Measurements from ENCODE around the gene GPR4.
"Not testable (repeated sequence)": the region's sequence is repeated elsewhere in the genome, so short reads cannot be mapped to it uniquely, and the experiment has no call there.

GPR4 gene

DNA sequence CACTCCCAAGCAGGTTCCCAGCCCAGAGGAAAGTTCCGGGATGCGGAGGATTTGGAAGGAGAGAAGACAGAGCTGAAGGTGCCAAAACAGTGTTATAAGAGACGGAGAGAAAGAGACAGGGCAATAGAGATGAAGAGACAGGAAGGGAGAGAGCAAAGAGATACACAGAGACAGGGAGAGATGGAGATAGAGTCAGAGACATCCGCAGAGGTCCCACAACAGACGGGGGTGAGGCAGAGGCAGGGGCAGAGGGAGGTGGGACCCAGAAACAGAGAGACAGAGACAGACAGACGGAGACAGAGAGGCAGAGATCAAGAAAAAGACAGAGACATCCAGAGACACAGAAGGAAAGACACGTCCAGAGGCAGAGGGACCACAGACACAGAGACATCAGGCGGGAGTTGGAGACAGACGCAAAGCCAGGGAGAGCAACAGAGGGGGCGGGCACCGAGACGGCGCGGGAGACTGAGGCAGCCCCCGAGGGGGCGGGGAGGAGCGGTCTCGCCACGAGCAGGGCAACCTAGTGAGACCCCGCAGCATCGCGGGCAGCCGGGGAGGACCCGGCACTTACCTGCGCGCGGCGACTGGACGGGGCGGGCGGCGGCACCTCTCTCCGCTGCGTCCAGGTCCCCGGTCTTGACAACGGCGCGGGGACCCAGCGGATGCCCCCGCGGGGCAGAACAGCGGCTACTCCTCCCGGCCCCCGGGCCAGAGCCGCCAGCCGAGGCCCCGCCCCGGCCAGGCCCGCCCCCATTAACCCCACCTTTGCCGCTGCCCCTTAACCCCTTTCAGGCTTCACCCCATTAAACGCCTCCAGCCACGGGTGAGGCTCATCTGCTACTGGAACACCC, at the start of gene GPR4:
Gene GPR4, minus strand, starts transcription at position 689 of the 851 bp plus-strand sequence. CDS start 10,346 bp downstream, outside the sequence.
- DNase-seq (ENCODE audit: low read depth in 2 of 2): no peak

DNA sequence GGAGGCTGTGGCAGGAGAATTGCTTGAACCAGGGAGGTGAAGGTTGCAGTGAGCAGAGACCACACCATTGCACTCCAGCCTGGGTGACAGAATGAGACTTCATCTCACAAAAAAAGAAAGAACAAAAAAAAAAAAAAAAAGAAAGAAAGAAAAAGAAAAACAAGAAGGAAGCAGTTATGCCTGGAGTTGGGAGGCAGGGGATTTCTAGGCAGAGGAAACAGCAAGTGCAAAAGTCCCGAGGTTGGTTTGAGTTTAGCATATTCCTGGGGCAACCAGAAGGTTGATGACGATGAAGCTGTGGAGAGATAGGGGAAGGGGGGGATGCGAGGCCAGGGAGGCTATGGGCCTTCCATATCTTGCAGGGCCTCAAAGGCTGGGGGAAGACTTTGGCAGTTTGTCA, 48.7 kb upstream of the GPR4 start:
- DNase-seq (ENCODE audit: low read depth in 2 of 2): no peak

DNA sequence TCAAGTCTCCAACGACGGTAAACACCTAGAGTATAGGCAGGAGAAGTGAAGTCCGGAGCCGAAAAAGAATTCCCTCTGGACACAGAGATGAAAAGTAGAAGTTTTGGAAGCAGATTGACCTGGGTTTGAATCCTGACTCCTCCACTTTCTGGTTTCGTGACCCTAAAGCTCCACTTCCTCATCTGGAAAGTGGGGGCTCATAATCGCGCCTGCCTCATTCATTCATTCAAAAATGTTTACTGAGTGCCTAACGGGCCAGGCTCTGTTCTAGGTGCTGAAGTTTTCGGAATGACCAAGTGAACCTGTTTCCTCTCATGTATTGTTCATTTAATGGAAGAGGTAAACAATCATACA, 44.3 kb upstream of the GPR4 start:
- DNase-seq (ENCODE audit: low read depth in 2 of 2): no peak

DNA sequence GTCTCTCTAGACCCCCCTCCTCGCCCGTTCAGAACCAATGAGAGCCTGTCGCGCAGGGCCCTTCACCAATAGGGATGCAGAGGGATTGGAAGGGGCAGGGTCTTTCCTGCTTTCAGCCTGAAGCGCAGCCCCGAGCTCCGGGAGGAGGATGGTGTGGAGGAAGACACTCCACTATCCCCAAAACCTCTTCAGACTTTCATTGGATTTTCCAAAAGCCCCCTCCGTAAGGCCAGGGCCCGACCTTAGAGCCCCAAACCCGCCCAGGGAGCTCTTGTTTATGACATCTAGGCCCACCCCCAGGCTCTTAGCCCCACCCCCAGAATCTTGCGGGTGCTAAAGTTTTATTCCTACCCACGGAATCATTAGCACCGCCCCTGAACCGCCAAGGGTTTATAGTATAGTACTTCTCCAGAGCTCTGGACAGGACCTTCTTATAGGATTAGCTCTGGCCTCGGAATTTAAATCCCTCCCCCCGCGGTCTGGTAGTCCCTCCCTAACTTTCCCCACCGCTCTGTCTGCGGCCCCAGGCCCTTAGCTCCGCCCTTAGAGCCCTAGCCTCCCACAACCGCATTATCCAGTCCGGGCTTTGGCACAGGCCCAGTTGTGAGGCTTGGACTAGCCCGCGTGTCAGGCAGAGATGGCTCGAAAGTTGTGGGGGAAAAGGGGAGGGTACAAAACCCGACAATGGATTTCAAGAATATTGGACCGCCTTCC, 43.8 kb upstream of the GPR4 start:
- peak; percentile 62 to 82 for DNase-seq (ENCODE audit: low read depth in 2 of 2)

DNA sequence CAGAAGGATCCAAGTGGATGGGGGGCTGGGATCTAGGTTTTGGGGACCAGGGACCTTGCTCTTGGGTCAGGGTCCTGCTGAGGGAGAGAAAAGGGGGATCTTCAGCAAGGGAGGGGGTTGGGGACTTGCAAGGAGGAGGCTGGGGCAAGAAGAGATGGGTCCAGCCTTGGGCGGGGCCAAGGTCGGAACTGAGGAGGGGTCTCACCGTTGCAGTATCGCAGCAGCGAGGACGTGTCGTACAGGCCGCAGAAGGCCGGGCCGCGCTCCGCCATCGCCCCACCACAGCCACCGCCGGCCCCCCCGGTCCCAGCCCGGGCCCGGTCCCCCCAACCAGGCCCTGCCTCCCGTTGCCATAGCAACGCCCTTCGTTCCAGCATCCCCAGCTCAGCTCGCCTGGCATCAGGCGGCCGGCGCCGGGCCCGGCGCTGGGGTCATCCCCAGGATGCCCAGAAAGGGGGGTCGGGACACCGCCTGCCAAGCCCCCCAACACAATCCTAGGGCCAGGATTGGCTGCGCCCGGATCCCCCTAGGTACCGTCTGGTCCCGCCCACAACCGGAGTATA, 43.1 kb upstream of the GPR4 start:
- no peak for DNase-seq (ENCODE audit: low read depth in 2 of 2)

DNA sequence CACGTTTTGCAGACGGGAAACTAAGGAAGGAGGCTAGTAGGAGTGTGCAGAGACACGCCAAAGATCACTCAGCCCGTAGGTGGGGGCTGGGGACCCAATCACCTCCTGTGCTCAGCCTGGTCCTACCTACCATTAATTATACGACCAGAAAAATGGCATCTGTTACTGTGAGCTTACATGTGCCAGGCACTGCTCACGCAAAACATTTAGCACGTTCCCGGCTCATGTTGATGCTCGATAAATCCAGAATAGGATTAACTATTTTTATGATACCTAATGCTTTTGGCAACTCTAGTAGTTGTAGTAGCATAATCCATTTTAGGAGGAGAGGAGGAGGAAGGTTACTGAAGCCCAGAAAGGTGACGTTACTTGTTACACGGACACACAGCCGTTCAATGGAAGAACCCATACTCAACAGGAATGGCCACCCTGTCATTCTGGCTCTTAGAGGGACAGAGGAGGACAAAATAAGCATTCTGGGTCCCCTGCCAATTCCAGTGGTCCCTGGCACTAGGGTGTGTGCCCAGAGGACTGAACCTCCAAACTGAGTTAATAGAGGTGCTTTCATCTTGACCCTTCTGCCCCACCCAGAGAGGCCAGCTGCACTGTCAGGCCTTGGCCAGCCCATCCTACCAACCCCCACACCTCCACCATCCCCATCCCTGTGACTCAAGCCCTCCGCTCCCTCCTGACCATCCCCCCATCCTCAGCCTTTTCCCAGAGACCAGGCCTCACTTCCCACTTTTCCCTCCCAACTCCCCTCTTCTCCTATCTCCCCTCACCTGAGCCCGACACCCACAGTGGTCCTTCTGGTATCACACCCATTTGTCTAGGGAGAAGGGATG, 42.1 kb upstream of the GPR4 start:
- DNase-seq (ENCODE audit: low read depth in 2 of 2): no peak

DNA sequence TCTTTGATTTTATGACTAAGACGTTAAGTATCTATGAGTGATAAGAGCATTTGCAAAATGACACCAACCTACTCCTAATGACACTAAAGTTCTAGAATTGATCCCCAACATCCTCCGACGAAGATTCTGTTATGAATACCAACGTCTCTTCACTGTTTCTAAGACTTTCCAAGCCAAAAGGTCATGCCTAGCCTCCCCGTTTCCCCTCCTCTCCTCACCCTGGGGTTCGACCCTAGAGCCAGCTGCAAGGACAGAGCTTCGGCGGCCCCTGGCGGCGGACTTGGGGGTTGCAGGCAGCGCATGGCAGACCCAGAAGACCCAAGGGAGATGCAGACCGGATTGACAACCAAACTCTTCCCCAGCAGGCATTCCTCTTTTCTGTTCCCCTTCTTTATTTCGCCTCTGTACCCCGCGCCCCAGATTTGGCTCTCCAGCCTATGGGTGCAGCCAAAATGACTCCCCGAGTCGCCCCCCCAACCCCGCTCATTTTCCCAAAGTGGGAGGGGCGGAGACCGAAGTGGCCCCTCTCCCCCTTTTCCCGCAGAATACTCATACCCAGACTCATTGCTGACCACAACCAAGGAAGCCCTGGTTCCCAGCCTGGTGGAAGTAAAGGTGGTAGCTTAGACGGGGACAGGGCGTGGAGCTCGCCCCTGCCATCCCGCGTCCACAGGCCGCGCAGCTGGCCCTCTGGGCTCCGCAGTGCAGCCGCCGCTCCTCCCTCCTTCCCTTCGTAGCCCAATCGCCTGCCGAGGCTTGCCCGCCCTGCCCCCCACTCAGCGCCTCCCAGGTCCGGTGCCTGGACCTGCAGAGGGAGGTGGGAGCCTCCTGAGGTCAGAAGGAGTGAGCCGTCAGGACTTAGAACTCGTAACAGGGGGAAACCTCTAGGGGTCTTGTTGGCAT, 41.3 kb upstream of the GPR4 start:
- DNase-seq (ENCODE audit: low read depth in 2 of 2): peak; percentile 90 to 96

DNA sequence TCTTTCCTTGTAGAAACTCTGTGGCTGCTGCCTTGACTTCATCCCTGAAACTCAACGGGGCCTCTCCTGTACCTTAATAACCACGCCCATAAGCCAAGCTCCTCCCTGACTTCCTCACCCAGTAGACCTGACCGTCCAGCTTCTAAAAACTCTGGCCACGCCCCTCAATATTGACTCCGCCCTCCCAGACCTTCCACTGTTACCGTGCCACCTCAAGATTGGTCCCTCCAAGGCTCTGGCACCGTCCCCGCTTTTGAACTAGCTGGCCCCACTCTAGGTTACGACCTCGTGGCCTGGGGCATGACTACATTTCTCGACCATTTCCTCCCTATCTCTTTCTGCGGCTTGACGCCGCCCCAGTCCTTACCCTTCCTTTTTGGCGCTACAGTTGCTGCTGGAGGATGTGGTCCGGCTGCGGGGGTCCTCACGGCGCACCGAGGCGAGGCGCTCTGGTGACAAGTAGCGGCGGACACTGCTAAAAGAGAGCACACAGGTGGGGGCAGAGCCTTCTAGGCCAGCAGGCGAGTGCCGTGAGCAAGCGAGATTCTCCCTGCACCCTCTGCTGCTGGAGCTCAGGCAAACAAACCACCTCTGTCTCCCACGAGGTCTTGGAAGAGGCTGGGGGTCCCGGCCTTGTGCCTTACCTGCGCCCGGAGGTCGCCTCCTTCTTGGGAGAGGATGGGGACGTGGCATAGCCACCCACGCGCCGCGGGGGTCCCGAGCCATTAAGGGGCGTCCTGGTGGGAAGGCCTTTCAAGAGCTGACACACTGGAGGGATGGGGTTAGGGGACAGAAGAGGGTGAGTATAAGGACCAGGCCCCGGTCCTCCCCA, 39.5 kb upstream of the GPR4 start:
- DNase-seq (ENCODE audit: low read depth in 2 of 2): peak; percentile 59 to 96

DNA sequence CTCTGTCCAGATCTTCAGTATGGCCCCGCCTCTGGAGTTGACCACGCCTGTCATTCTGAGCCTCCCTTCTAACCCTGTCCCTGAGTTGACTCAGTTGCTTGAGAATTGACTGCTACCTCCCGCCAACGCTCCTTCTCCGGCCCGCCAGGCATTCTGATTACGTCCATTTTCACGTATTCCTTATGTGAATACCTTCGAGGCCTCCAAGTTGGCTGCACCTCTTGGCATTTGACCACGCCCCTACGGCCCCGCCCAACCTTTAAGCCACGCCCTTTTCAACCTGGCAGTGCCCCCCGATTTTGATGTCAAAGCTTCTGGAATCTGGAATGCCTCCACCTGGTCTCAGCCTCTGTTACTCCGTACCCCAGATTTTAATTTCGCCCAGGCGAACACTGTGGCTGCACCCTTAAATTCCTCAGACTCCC, 38.8 kb upstream of the GPR4 start:
- DNase-seq (ENCODE audit: low read depth in 2 of 2): peak in 1 of 2 experiments; percentile 67

DNA sequence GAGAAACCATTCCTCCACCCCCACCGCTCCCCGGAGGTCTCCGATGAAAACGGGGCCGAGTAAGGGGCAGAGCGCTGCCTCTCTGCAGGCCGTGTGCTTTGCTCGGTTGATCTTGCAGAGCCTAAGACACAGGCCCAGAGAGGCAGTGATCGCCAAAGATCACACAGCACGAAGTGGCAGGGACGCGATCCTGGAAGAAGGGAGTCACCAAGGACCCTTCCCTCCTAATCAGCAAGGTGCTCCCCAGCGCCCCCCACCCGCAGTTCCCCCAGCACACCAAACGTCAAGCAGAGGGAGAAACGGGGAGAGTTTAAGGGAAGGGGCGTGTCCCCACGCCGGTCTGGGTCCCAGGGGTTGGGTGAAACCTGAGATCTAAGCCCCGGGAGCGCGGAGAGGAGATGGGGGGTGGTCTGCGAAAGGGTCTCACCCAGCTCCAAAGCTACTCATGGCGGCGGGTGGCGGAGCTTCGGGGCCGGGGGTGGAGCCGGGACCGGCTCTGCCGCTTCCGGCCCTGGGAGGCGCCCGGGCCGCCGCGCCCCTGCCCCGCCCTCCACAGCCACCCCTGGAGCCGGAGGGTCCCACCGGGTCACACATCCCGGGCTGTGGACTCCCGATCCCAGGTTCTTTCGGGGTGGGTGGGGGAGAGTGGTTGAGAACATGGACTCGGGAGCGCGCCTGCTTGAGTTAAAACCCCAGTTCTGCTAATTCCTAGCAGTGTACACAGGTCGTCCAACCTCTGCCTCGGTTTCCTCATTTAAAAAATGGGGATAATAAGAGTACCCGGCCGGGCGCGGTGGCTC, 37.1 kb upstream of the GPR4 start, which contains the start of gene EML2:
Gene EML2, minus strand, starts transcription at position 468 of the 800 bp plus-strand sequence. Its CDS starts 21 bp downstream, at position 447.
- DNase-seq (ENCODE audit: low read depth in 2 of 2): peak in 1 of 2 experiments; percentile 47

DNA sequence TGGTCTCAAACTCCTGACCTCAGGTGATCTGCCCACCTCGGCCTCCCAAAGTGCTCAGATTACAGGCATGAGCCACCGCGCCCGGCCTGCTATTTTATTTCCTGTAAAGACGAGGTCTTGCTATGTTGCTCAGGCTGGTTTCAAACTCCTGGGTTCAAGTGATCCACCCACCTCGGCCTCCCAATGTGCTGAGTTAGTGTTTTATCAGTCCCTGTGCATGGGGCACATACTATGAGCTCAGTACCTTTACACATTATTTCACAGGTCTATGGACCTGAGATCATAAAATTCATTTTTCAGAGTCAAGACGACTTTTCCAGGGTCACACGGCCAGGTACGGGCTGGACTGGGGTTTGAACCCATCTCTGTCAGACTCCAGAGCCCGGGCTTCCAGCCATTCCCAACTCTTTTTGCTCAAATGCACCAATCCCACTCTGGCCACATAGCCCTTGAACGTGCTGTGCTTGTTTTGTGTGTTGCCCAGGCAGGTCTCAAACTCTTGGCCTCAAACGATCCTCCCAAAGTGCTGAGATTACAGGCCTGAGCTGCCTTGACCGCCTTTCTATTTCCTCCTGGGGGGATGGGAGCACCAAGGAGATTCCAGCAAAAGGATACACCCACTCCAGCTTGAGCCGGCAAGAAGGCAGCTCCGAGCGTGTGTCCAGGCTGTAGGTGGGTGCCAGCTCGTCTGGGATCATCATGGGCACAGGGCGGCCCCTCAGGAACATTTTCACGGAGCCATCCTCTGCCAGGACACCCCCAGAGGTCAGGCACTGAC, 36.1 kb upstream of the GPR4 start:
- no peak for DNase-seq (ENCODE audit: low read depth in 2 of 2)

DNA sequence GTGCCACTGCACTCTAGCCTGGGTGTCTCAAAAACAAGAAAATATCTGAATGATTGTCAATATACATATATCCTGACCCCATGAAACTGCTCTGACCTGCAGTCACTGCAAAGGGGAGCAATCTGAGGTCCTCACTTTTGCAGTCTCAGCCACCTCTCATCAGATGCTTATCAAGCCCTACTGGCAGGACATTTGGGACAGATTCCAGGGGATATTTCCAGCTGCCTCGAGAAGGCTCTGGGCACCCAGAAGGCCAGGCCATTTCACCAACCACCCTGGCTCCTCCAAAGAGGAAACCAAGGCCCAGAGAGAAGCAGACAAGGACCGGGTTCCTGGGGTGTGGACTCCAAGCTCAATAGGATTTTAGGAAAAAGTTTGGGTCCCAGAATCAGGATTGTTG, 34.9 kb upstream of the GPR4 start:
- no peak for DNase-seq (ENCODE audit: low read depth in 2 of 2)

DNA sequence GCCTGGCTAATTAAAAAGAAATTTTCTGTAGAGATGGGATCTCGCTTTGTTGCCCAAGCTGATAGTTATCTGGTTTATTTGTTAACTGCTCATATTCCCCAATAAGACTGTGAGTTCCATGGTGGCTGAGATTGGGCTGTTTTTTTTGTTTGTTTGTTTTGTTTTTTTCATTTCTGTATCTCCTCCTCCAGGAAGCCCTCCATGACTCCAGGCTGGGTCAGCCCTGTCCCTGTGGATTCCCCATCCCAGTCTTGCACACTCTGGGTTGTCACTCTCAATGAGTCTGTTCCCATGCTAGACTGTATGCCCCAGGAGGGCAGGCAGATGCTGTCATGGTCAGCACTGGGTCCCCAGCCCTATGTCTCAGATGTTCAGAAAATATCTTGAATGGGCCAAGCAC, 34.3 kb upstream of the GPR4 start:
- no peak for DNase-seq (ENCODE audit: low read depth in 2 of 2)

DNA sequence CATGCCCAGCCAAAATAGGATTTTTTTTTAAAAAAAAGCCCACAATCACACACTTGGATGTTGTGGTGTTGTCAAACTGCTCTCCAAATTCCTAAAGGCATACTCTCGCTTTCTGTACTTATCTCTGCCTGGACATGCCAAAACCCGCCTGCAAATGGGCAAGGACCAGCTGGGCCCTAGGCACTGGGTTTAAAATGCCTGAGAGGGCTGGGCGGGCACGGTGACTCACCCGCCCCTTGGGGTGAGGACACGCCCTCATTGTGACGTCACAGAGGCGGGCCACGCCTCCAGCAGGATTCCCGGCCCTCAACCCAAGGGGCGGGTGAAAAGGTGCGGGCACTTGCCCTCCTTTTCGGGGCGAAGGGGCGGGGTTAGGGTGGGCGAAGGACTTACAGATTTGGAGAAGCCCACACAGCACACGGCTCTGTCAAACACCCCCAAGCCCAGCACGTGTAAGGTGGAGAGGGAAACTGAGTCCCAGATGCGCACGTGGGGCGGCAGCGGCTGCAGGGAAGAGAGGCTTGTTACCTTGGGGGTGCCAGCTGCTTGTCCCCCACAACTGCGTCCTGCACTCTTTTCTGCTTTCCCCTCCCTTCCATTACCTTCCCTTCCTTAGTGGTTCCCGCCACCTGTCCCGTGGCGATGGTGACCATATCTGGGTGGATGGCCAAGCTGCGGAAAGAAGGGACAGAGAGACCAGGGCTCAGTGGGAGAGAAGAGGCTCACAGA, 30.6 kb upstream of the GPR4 start:
- DNase-seq (ENCODE audit: low read depth in 2 of 2): peak in 1 of 2 experiments; percentile 49

DNA sequence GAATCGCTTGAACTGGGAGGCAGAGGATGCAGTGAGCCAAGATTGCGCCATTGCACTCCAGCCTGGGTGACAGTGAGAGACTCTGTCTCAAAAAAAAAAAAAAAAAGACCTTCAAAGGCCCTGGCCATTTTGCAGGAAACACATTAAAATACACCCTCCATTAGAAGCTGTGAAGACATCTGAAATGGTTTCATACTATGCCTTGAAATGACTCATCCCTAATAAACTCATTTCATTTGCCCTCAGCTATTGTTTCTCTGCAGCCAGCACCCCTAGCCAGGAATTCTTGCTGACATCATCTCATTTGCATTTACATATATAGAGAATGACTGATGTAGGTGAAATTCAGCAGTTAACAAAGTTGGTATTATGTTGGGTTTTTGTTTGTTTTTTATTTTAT, 28.5 kb upstream of the GPR4 start:
- DNase-seq (ENCODE audit: low read depth in 2 of 2): no peak

DNA sequence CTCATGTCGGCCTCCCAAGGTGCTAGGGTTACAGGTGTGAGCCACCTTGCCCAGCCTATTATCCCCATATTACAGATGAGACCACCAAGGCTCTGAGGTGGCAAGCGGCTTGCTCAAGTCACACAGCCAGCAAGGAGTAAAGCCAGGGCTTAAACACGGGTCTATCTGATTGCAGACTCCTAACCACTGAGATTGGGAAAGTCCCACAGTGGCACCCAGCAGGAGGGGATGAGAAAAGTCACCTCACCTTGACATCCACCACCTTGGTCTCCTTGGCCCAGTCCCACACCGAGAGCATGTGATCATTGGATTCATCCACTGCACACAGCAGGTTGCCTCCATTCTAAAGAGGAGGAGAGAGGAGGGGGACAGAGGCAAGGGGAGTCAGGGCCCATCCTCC, 27.7 kb upstream of the GPR4 start:
- no peak for DNase-seq (ENCODE audit: low read depth in 2 of 2)

DNA sequence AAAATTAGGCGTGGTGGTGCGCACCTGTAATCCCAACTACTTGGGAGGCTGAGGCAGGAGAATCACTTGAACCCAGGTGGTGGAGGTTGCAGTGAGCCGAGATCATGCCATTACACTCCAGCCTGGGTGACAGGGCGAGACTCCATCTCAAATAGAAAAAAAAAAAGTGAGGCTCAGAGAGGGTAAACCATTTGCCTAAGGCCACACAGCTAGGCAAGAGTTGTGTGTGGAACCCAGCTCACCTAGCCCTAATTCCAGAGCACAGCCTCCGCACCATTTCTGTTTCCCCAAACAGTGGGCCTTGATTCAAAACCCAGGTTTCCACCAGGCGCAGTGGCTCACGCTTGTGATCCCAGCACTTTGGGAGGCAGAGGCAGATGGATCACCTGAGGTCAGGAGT, 26.2 kb upstream of the GPR4 start:
- DNase-seq (ENCODE audit: low read depth in 2 of 2): not testable (repeated sequence)

Measured in stimulated activated CD4-positive, alpha-beta T cell treated with anti-CD3 and anti-CD28 coated beads, Interleukin-12 subunit alpha, Interleukin-12 subunit beta, amount 100 ng/mL, for 24 hours (primary cell).